ENCODE data around the gene SMIM1. TPM values are rescaled to one million over a fixed set of nuclear protein-coding genes. Genes with fewer than 3 reads are reported as not detected.

The SMIM1 gene
- polyA plus RNA-seq, 1 donor (not counting 4 experiments of a cell fraction or from before 2014, with no cell fraction given), result 0.79 TPM

GRCh38 chr1:3743421-3743820, 29.1 kb upstream of the SMIM1 start:
- TF ChIP-seq CTCF (optimal IDR thresholded peaks at IDR 0.05 in 1 of 3, IDR thresholded peaks at IDR 0.05 in 1 of 3, conservative IDR thresholded peaks at IDR 0.05 in 1 of 3; ENCODE audit: extremely low read depth in 1 of 3, insufficient read depth in 2 of 3, low read length in 3 of 3) (no peak), EZH2 (IDR thresholded peaks at IDR 0.05; ENCODE audit: low read length) (no peak)
- dilution Hi-C loops (cut with MboI; ENCODE audit: extremely low pct_ligation_motif_present, low sequenced_read_pairs), result no loop called here
- Histone ChIP-seq H3K9ac (ENCODE audit: control insufficient read depth, extremely low read depth, insufficient read depth, low read length) (no peak overlapping the region), H3K9me1 (ENCODE audit: control insufficient read depth, extremely low read depth, insufficient read depth, low read length) (peaks cover 2% of the 10 kb centered on the region), H3K36me3 (ENCODE audit: control insufficient read depth in 2 of 2, extremely low read depth in 1 of 2, insufficient read depth in 2 of 2, low read length in 2 of 2) (peaks cover 12 to 17% of the 10 kb centered on the region in 2 experiments), H3K9me3 (ENCODE audit: control insufficient read depth, low read depth, low read length) (no peaks in the 10 kb centered on the region), H2AFZ (ENCODE audit: control insufficient read depth, low read length) (no peak overlapping the region), H3K79me2 (ENCODE audit: control insufficient read depth, insufficient read depth, low read length) (no peaks in the 10 kb centered on the region), H3K27me3 (ENCODE audit: control insufficient read depth, extremely low read depth, insufficient read depth, low read length) (no peaks in the 10 kb centered on the region), H3K4me3 (ENCODE audit: control insufficient read depth in 2 of 3, extremely low read depth in 1 of 3, insufficient read depth in 2 of 3, low read depth in 1 of 3, low read length in 3 of 3) (no peak overlapping the region), H3K27ac (ENCODE audit: control insufficient read depth, insufficient read depth, low read length) (no peak overlapping the region), H4K20me1 (ENCODE audit: control insufficient read depth, extremely low read depth, insufficient read depth, low read length) (no peaks in the 10 kb centered on the region), H3K4me1 (ENCODE audit: control insufficient read depth, extremely low read depth, insufficient read depth, low read length) (peaks cover 17% of the 10 kb centered on the region), H3K4me2 (ENCODE audit: control insufficient read depth, extremely low read depth, insufficient read depth, low read depth, low read length) (no peak overlapping the region)
- no peak for FAIRE-seq
- no peak for DNase-seq (ENCODE audit: low read depth, low spot score)

GRCh38 chr1:3743826-3744225, 28.7 kb upstream of the SMIM1 start:
- H2AFZ ChIP-seq (ENCODE audit: control insufficient read depth, low read length), result no peak overlapping the region
- H3K27me3 ChIP-seq (ENCODE audit: control insufficient read depth, extremely low read depth, insufficient read depth, low read length), result no peaks in the 10 kb centered on the region
- no peaks in the 10 kb centered on the region for H3K9me3 ChIP-seq (ENCODE audit: control insufficient read depth, low read depth, low read length)
- peaks cover 8 to 15% of the 10 kb centered on the region in 2 experiments for H3K36me3 ChIP-seq (ENCODE audit: control insufficient read depth in 2 of 2, extremely low read depth in 1 of 2, insufficient read depth in 2 of 2, low read length in 2 of 2)
- peaks cover 17% of the 10 kb centered on the region for H3K4me1 ChIP-seq (ENCODE audit: control insufficient read depth, extremely low read depth, insufficient read depth, low read length)
- H3K9ac ChIP-seq (ENCODE audit: control insufficient read depth, extremely low read depth, insufficient read depth, low read length), result no peak overlapping the region
- no peak for DNase-seq (ENCODE audit: low read depth, low spot score)
- peaks cover 2% of the 10 kb centered on the region for H3K9me1 ChIP-seq (ENCODE audit: control insufficient read depth, extremely low read depth, insufficient read depth, low read length)
- H3K4me3 ChIP-seq (ENCODE audit: control insufficient read depth in 2 of 3, extremely low read depth in 1 of 3, insufficient read depth in 2 of 3, low read depth in 1 of 3, low read length in 3 of 3), result no peak overlapping the region
- H4K20me1 ChIP-seq (ENCODE audit: control insufficient read depth, extremely low read depth, insufficient read depth, low read length), result no peaks in the 10 kb centered on the region
- no peak overlapping the region for H3K27ac ChIP-seq (ENCODE audit: control insufficient read depth, insufficient read depth, low read length)
- TF ChIP-seq CTCF (optimal IDR thresholded peaks at IDR 0.05 in 1 of 3, IDR thresholded peaks at IDR 0.05 in 1 of 3, conservative IDR thresholded peaks at IDR 0.05 in 1 of 3; ENCODE audit: extremely low read depth in 1 of 3, insufficient read depth in 2 of 3, low read length in 3 of 3) (no peak), EZH2 (IDR thresholded peaks at IDR 0.05; ENCODE audit: low read length) (no peak)
- dilution Hi-C loops (cut with MboI; ENCODE audit: extremely low pct_ligation_motif_present, low sequenced_read_pairs), result no loop called here
- no peak for FAIRE-seq
- H3K4me2 ChIP-seq (ENCODE audit: control insufficient read depth, extremely low read depth, insufficient read depth, low read depth, low read length), result no peak overlapping the region
- no peaks in the 10 kb centered on the region for H3K79me2 ChIP-seq (ENCODE audit: control insufficient read depth, insufficient read depth, low read length)
